ENCODE data around the gene COX10.
"Not testable (repeated sequence)": the region's sequence is repeated elsewhere in the genome, so short reads cannot be mapped to it uniquely, and the experiment has no call there.

The COX10 gene

GRCh38 chr17:14125518-14126137 lies 56.3 kb downstream of the COX10 start:
- no peak for DNase-seq

GRCh38 chr17:14133104-14133503 lies 63.8 kb downstream of the COX10 start:
- DNase-seq = no peak

- no peak for DNase-seq
Observed at GRCh38 chr17:14134456-14134855, 65.2 kb downstream of the COX10 start.

- no peak for DNase-seq
Observed at GRCh38 chr17:14135906-14136590, 66.7 kb downstream of the COX10 start.

GRCh38 chr17:14138649-14139048 lies 69.3 kb downstream of the COX10 start:
- DNase-seq = no peak

GRCh38 chr17:14143688-14144087 lies 74.4 kb downstream of the COX10 start:
- DNase-seq = no peak

GRCh38 chr17:14144508-14144907 lies 75.2 kb downstream of the COX10 start:
- DNase-seq = no peak

GRCh38 chr17:14149751-14150150 lies 80.4 kb downstream of the COX10 start:
- no peak for DNase-seq

- no peak for DNase-seq
Observed at GRCh38 chr17:14150619-14151018, 81.3 kb downstream of the COX10 start.

- DNase-seq = no peak
Observed at GRCh38 chr17:14152721-14153120, 83.4 kb downstream of the COX10 start.

- no peak for DNase-seq
Observed at GRCh38 chr17:14153374-14153773, 84.1 kb downstream of the COX10 start.

- no peak for DNase-seq
Observed at GRCh38 chr17:14156689-14157088, 87.4 kb downstream of the COX10 start.

GRCh38 chr17:14157822-14158221 lies 88.5 kb downstream of the COX10 start:
- no peak for DNase-seq

GRCh38 chr17:14158707-14159106 lies 89.4 kb downstream of the COX10 start:
- no peak for DNase-seq

GRCh38 chr17:14161419-14161818 lies 92.1 kb downstream of the COX10 start:
- DNase-seq = no peak

- DNase-seq = no peak
Observed at GRCh38 chr17:14165616-14166015, 96.3 kb downstream of the COX10 start.

GRCh38 chr17:14167831-14168230 lies 98.5 kb downstream of the COX10 start:
- DNase-seq = not testable (repeated sequence)

- no peak for DNase-seq
Observed at GRCh38 chr17:14168582-14168981, 99.3 kb downstream of the COX10 start.

GRCh38 chr17:14169287-14169686 lies 100.0 kb downstream of the COX10 start:
- no peak for DNase-seq

GRCh38 chr17:14169901-14170300 lies 100.6 kb downstream of the COX10 start:
- DNase-seq = no peak

- DNase-seq = not testable (repeated sequence)
Observed at GRCh38 chr17:14176989-14177388, 107.7 kb downstream of the COX10 start.

GRCh38 chr17:14177801-14178200 lies 108.5 kb downstream of the COX10 start:
- DNase-seq = not testable (repeated sequence)

GRCh38 chr17:14179951-14180350 lies 110.6 kb downstream of the COX10 start:
- not testable (repeated sequence) for DNase-seq

- DNase-seq = not testable (repeated sequence)
Observed at GRCh38 chr17:14182084-14182483, 112.8 kb downstream of the COX10 start.

GRCh38 chr17:14184536-14184935 lies 115.2 kb downstream of the COX10 start:
- not testable (repeated sequence) for DNase-seq
